ENCODE data around the gene KIF26A. TPM values are rescaled to one million over a fixed set of nuclear protein-coding genes. Genes with fewer than 3 reads are reported as not detected.

The KIF26A gene
- total RNA-seq, 1 experiment from 2014 or later, result 5.5 TPM

DNA sequence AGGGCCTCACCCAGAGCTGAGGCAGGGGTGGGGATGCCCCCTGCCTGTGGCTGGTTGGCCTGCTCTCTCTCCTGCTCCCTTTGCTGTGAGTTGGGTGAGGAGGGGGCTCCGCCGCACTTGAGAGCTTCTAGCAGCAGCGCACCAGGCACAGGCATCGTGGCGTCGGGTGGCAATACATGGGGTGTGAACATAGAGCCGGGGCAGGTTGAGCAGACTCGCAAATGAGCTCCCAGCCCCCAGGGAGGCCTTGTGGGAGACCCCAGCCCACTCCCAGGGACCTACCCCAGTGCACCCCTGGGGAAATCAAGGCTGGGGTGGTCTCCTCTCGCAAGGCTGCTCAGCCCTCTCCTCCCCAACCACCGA is 54.5 kb downstream of the KIF26A start:
- Mint-ChIP-seq H3K36me3 (ENCODE audit: insufficient read depth, unreplicated experiment) (no peaks in the 10 kb centered on the region), H3K9me3 (ENCODE audit: unreplicated experiment) (no peaks in the 10 kb centered on the region), H3K27ac (ENCODE audit: unreplicated experiment) (no peak overlapping the region), H3K27me3 (ENCODE audit: insufficient read depth, unreplicated experiment) (peaks cover 7% of the 10 kb centered on the region), H3K4me3 (ENCODE audit: unreplicated experiment) (no peak overlapping the region), H3K4me1 (ENCODE audit: low read depth, unreplicated experiment) (no peaks in the 10 kb centered on the region)
- H3K36me3 ChIP-seq (ENCODE audit: control insufficient read depth, insufficient read depth, low read length), result no peaks in the 10 kb centered on the region
- no peak for DNase-seq
- H3K4me3 ChIP-seq (ENCODE audit: low read depth, low read length), result no peak overlapping the region
- no peaks in the 10 kb centered on the region for H3K9me3 ChIP-seq
- H3K27me3 ChIP-seq (replicated peaks; ENCODE audit: control insufficient read depth, insufficient read depth, low read length), result no peaks in the 10 kb centered on the region; the same call in 1 of the 2 replicates
- CTCF ChIA-PET, result no interaction called here
- TF ChIP-seq, protein P1, sequence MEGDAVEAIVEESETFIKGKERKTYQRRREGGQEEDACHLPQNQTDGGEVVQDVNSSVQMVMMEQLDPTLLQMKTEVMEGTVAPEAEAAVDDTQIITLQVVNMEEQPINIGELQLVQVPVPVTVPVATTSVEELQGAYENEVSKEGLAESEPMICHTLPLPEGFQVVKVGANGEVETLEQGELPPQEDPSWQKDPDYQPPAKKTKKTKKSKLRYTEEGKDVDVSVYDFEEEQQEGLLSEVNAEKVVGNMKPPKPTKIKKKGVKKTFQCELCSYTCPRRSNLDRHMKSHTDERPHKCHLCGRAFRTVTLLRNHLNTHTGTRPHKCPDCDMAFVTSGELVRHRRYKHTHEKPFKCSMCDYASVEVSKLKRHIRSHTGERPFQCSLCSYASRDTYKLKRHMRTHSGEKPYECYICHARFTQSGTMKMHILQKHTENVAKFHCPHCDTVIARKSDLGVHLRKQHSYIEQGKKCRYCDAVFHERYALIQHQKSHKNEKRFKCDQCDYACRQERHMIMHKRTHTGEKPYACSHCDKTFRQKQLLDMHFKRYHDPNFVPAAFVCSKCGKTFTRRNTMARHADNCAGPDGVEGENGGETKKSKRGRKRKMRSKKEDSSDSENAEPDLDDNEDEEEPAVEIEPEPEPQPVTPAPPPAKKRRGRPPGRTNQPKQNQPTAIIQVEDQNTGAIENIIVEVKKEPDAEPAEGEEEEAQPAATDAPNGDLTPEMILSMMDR (IDR thresholded peaks at IDR 0.05; ENCODE audit: insufficient read depth in 1 of 2, low read depth in 1 of 2, low read length in 1 of 2, severe bottlenecking in 1 of 2, unreplicated experiment in 1 of 2), result no peak
- BruUV-seq (replicated peaks), result no TSS peak
- intact Hi-C loops (cut with micrococcal nuclease; ENCODE audit: unreplicated experiment), result no loop called here
- H3K4me1 ChIP-seq, result no peaks in the 10 kb centered on the region
- POLR2A ChIA-PET, result no interaction called here

DNA sequence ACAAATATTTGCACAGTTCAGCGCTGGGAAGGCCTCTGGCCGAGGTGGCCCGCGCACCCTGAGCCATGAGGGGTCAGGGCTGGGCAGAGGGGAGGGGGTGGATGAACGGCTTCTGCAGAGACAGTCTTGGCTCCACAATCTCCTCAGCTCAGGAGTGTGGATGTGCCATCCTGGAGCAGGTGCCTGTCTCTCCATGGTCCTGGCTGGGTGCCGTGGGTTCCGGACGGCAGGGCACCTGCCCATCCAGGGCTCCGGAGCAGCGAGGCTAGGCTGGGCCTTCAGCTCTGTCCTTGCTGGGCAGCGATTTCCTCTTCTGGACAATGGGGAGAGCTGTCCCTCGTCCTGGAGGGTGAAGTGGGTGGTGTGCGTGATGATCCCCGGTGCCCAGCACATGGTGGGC is 55.6 kb downstream of the KIF26A start:
- BruUV-seq (replicated peaks), result no TSS peak
- Mint-ChIP-seq H3K4me1 (ENCODE audit: low read depth, unreplicated experiment) (no peaks in the 10 kb centered on the region), H3K27me3 (ENCODE audit: insufficient read depth, unreplicated experiment) (peaks cover 7% of the 10 kb centered on the region), H3K36me3 (ENCODE audit: insufficient read depth, unreplicated experiment) (no peaks in the 10 kb centered on the region), H3K9me3 (ENCODE audit: unreplicated experiment) (no peaks in the 10 kb centered on the region), H3K4me3 (ENCODE audit: unreplicated experiment) (no peak overlapping the region), H3K27ac (ENCODE audit: unreplicated experiment) (no peak overlapping the region)
- no peak for DNase-seq
- ChIA-PET POLR2A (no interaction called here), CTCF (interaction anchor here (0.6 kb wide), 1 partner anchor 58 kb away, joined by 3 read pairs; no protein-coding TSS in a partner anchor)
- Histone ChIP-seq H3K4me3 (ENCODE audit: low read depth, low read length) (no peak overlapping the region), H3K27me3 (replicated peaks; ENCODE audit: control insufficient read depth, insufficient read depth, low read length) (no peaks in the 10 kb centered on the region; the same call in none of the 2 replicates), H3K36me3 (ENCODE audit: control insufficient read depth, insufficient read depth, low read length) (no peaks in the 10 kb centered on the region), H3K4me1 (no peaks in the 10 kb centered on the region), H3K9me3 (no peaks in the 10 kb centered on the region)
- intact Hi-C loops (cut with micrococcal nuclease; ENCODE audit: unreplicated experiment), result no loop called here
- TF ChIP-seq, protein P1 (IDR thresholded peaks at IDR 0.05; ENCODE audit: insufficient read depth in 1 of 2, low read depth in 1 of 2, low read length in 1 of 2, severe bottlenecking in 1 of 2, unreplicated experiment in 1 of 2), result no peak

DNA sequence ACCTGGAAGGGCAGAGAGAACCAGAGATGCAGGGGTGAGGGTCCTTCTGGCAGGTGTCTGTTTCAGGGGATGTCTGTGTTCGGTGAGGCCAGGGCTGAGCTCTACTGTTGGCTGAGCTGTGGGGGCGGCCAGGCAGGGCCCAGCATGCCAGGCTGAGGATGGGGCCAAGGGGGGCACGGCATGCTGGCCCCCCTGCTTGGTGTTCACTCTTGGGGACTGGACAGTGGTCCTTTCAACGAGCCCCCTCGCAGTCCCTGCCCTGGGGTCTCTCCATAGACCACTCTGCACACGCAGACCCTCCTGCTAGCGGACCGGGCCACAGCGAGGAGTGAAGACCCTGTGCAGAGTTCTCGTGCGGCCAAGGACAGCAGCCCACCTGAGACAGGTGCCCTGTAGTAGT is 56.3 kb downstream of the KIF26A start:
- Mint-ChIP-seq H3K9me3 (ENCODE audit: unreplicated experiment) (no peaks in the 10 kb centered on the region), H3K36me3 (ENCODE audit: insufficient read depth, unreplicated experiment) (no peaks in the 10 kb centered on the region), H3K27me3 (ENCODE audit: insufficient read depth, unreplicated experiment) (peaks cover 7% of the 10 kb centered on the region), H3K4me3 (ENCODE audit: unreplicated experiment) (no peak overlapping the region), H3K27ac (ENCODE audit: unreplicated experiment) (no peak overlapping the region), H3K4me1 (ENCODE audit: low read depth, unreplicated experiment) (no peaks in the 10 kb centered on the region)
- Histone ChIP-seq H3K27me3 (replicated peaks; ENCODE audit: control insufficient read depth, insufficient read depth, low read length) (no peaks in the 10 kb centered on the region; the same call in none of the 2 replicates), H3K9me3 (no peaks in the 10 kb centered on the region), H3K36me3 (ENCODE audit: control insufficient read depth, insufficient read depth, low read length) (no peaks in the 10 kb centered on the region), H3K4me3 (ENCODE audit: low read depth, low read length) (no peak overlapping the region), H3K4me1 (no peaks in the 10 kb centered on the region)
- ChIA-PET CTCF (no interaction called here), POLR2A (no interaction called here)
- intact Hi-C loops (cut with micrococcal nuclease; ENCODE audit: unreplicated experiment), result no loop called here
- no TSS peak for BruUV-seq (replicated peaks)
- TF ChIP-seq, protein P1 (IDR thresholded peaks at IDR 0.05; ENCODE audit: insufficient read depth in 1 of 2, low read depth in 1 of 2, low read length in 1 of 2, severe bottlenecking in 1 of 2, unreplicated experiment in 1 of 2), result no peak
- no peak for DNase-seq
